CD4-positive, CD25-positive, alpha-beta regulatory T cell (primary cell): ENCODE results near the gene GFOD1. TPM values are rescaled to one million over a fixed set of nuclear protein-coding genes. Genes with fewer than 3 reads are reported as not detected.

ENCODE experiments used
- ATAC-seq, 2 donors: fragments of 150-1000 bp; cut with Tn5 transposase; one replicate each; pipeline ENCODE4 v1.10.0; 2021; ENCODE audit warnings: low read depth in 2 of 2, moderate number of reproducible peaks in 2 of 2, moderate library complexity in 1 of 2
- DNase-seq, 3 donors: peaks; one replicate each; pipeline versions ENCODE4 v3.0.0 to v3.0.0-alpha.2; 2012 to 2022; ENCODE audit warnings: mixed read lengths in 1 of 3
- H3K27ac ChIP-seq: one replicate; pipeline ENCODE4 v1.7.0; 2013; ENCODE audit warnings: mild to moderate bottlenecking, low read length; ENCODE audit not compliant: insufficient read depth, poor library complexity, severe bottlenecking
- H3K27me3 ChIP-seq: one replicate; pipeline ENCODE4 v1.7.0; 2013; ENCODE audit warnings: low read length; ENCODE audit not compliant: control insufficient read depth, insufficient read depth
- H3K36me3 ChIP-seq: one replicate; pipeline ENCODE4 v1.7.0; 2013; ENCODE audit warnings: mild to moderate bottlenecking, low read length, moderate library complexity; ENCODE audit not compliant: control insufficient read depth, insufficient read depth
- H3K4me1 ChIP-seq: 2 replicates; pipeline ENCODE4 v1.7.0; 2013; ENCODE audit warnings: mild to moderate bottlenecking, low read length; ENCODE audit not compliant: insufficient read depth, control insufficient read depth, poor library complexity, severe bottlenecking
- H3K4me3 ChIP-seq: one replicate; pipeline ENCODE4 v1.7.0; 2013; ENCODE audit warnings: low read depth, mild to moderate bottlenecking, low read length, moderate library complexity
- H3K9me3 ChIP-seq, 2 experiments: 1 replicate in 1 of 2; 2 replicates in 1 of 2; pipeline ENCODE4 v1.7.0; 2013; ENCODE audit warnings: low read length in 2 of 2, mild to moderate bottlenecking in 1 of 2, moderate library complexity in 1 of 2; ENCODE audit not compliant: control insufficient read depth in 2 of 2
- H3K27ac Mint-ChIP-seq, 3 donors: one replicate each; pipeline ENCODE4 v1.8.0; 2020 to 2022; ENCODE audit warnings: mild to moderate bottlenecking in 3 of 3, mixed read lengths in 3 of 3, moderate library complexity in 2 of 3
- H3K27me3 Mint-ChIP-seq: one replicate; pipeline ENCODE4 v1.8.0; 2022; ENCODE audit warnings: mild to moderate bottlenecking, mixed read lengths
- H3K36me3 Mint-ChIP-seq: one replicate; pipeline ENCODE4 v1.8.0; 2020; ENCODE audit warnings: mixed read lengths
- H3K4me1 Mint-ChIP-seq, 4 donors: one replicate each; pipeline ENCODE4 v1.8.0; 2020 to 2022; ENCODE audit warnings: mixed read lengths in 4 of 4, mild to moderate bottlenecking in 1 of 4
- H3K4me3 Mint-ChIP-seq, 4 donors: one replicate each; pipeline ENCODE4 v1.8.0; 2020 to 2022; ENCODE audit warnings: mild to moderate bottlenecking in 4 of 4, mixed read lengths in 4 of 4, moderate library complexity in 3 of 4
- H3K9me3 Mint-ChIP-seq, 7 donors: one replicate each; pipeline ENCODE4 v1.8.0; 2020 to 2022; ENCODE audit warnings: mixed read lengths in 7 of 7, mild to moderate bottlenecking in 3 of 7, moderate library complexity in 2 of 7
- polyA plus RNA-seq, 4 donors: library from polyadenylated mRNA; unstranded; fragments of 300-500 nt; fragmentation: Illumina TruSeq; gene quantifications; one replicate each; pipeline ENCODE4 v1.2.3, GENCODE V29; 2021
- total RNA-seq: library from RNA; stranded (reverse); gene quantifications from one replicate; pipeline ENCODE4 v1.2.3, GENCODE V29; 2022

GFOD1 gene
- total and polyA plus RNA-seq, 5 donors from 2014 or later: 0.06 to 1.8 (median 0.17) TPM

GRCh38 chr6:13428583-13429405, 58.6 kb downstream of the GFOD1 start:
- H3K4me3 Mint-ChIP-seq: peak overlapping the region; percentile 34 to 86 (median 80)
- peaks cover 6% of the 10 kb centered on the region for H3K27me3 Mint-ChIP-seq
- Histone ChIP-seq H3K4me1 (peaks cover 27% of the 10 kb centered on the region), H3K36me3 (no peaks in the 10 kb centered on the region), H3K4me3 (peak overlapping the region; percentile 19), H3K27me3 (no peaks in the 10 kb centered on the region), H3K27ac (no peak overlapping the region), H3K9me3 (no peaks in the 10 kb centered on the region)
- ATAC-seq: peak in 1 of 2 donors; percentile 7
- peaks cover 5 to 48% (median 16%) of the 10 kb centered on the region in 4 donors for H3K4me1 Mint-ChIP-seq
- DNase-seq: no peak
- H3K27ac Mint-ChIP-seq: peak overlapping the region in 2 of 3 donors; percentile 82 to 86
- peaks cover 0 to under 1% (median 0%) of the 10 kb centered on the region in 7 donors for H3K9me3 Mint-ChIP-seq
- no peaks in the 10 kb centered on the region for H3K36me3 Mint-ChIP-seq

GRCh38 chr6:13427801-13428582, 59.4 kb downstream of the GFOD1 start:
- no peaks in the 10 kb centered on the region for H3K36me3 Mint-ChIP-seq
- ATAC-seq (peak; percentile 62 to 78), DNase-seq (peak in 2 of 3 donors; percentile 40 to 64)
- H3K4me3 Mint-ChIP-seq: peak overlapping the region; percentile 29 to 86 (median 80)
- H3K9me3 ChIP-seq: no peaks in the 10 kb centered on the region
- no peaks in the 10 kb centered on the region for H3K9me3 Mint-ChIP-seq
- H3K4me1 Mint-ChIP-seq: peaks cover 5 to 45% (median 16%) of the 10 kb centered on the region in 4 donors
- H3K36me3 ChIP-seq: no peaks in the 10 kb centered on the region
- no peaks in the 10 kb centered on the region for H3K27me3 ChIP-seq
- H3K27me3 Mint-ChIP-seq: peaks cover 6% of the 10 kb centered on the region
- H3K4me3 ChIP-seq: peak overlapping the region; percentile 69
- peak overlapping the region; percentile 32 to 86 (median 82) for H3K27ac Mint-ChIP-seq
- H3K27ac ChIP-seq: no peak overlapping the region
- peaks cover 27% of the 10 kb centered on the region for H3K4me1 ChIP-seq

- Histone ChIP-seq H3K27me3 (no peaks in the 10 kb centered on the region), H3K4me3 (no peak overlapping the region), H3K36me3 (no peaks in the 10 kb centered on the region), H3K9me3 (no peaks in the 10 kb centered on the region), H3K27ac (no peak overlapping the region), H3K4me1 (peaks cover 24% of the 10 kb centered on the region)
- peaks cover 5 to 39% (median 15%) of the 10 kb centered on the region in 4 donors for H3K4me1 Mint-ChIP-seq
- ATAC-seq: no peak
- H3K36me3 Mint-ChIP-seq: no peaks in the 10 kb centered on the region
- H3K27ac Mint-ChIP-seq: peak overlapping the region in 1 of 3 donors; percentile 82
- H3K27me3 Mint-ChIP-seq: peaks cover 6% of the 10 kb centered on the region
- H3K4me3 Mint-ChIP-seq: peak overlapping the region in 3 of 4 donors; percentile 29 to 82 (median 79)
- no peak for DNase-seq
- H3K9me3 Mint-ChIP-seq: no peaks in the 10 kb centered on the region
These were observed 60.1 kb downstream of the GFOD1 start for GRCh38 chr6:13427316-13427715.

GRCh38 chr6:13425943-13426931, 61.2 kb downstream of the GFOD1 start:
- H3K36me3 Mint-ChIP-seq: no peaks in the 10 kb centered on the region
- no peak for ATAC-seq
- no peak overlapping the region for H3K4me3 ChIP-seq
- H3K27me3 ChIP-seq: no peaks in the 10 kb centered on the region
- no peaks in the 10 kb centered on the region for H3K36me3 ChIP-seq
- no peak overlapping the region for H3K27ac ChIP-seq
- H3K4me1 ChIP-seq: peaks cover 22% of the 10 kb centered on the region
- H3K4me3 Mint-ChIP-seq: no peak overlapping the region
- peak overlapping the region in 1 of 3 donors; percentile 46 for H3K27ac Mint-ChIP-seq
- DNase-seq: no peak
- peaks cover 5 to 36% (median 11%) of the 10 kb centered on the region in 4 donors for H3K4me1 Mint-ChIP-seq
- no peaks in the 10 kb centered on the region for H3K9me3 ChIP-seq
- H3K27me3 Mint-ChIP-seq: peaks cover 9% of the 10 kb centered on the region
- H3K9me3 Mint-ChIP-seq: no peaks in the 10 kb centered on the region

- Mint-ChIP-seq H3K9me3 (no peaks in the 10 kb centered on the region), H3K27ac (peak overlapping the region in 1 of 3 donors; percentile 46), H3K4me3 (no peak overlapping the region), H3K4me1 (peaks cover 5 to 36% (median 15%) of the 10 kb centered on the region in 4 donors), H3K36me3 (no peaks in the 10 kb centered on the region), H3K27me3 (peaks cover 9% of the 10 kb centered on the region)
- no peak for DNase-seq
- Histone ChIP-seq H3K36me3 (no peaks in the 10 kb centered on the region), H3K9me3 (no peaks in the 10 kb centered on the region), H3K4me1 (peaks cover 22% of the 10 kb centered on the region), H3K27me3 (no peaks in the 10 kb centered on the region), H3K4me3 (no peak overlapping the region), H3K27ac (no peak overlapping the region)
- ATAC-seq: no peak
These were observed 62.0 kb downstream of the GFOD1 start for GRCh38 chr6:13425270-13425873.

- Histone ChIP-seq H3K9me3 (no peaks in the 10 kb centered on the region), H3K4me3 (no peak overlapping the region), H3K36me3 (no peaks in the 10 kb centered on the region), H3K4me1 (peaks cover 10% of the 10 kb centered on the region), H3K27me3 (peaks cover 2% of the 10 kb centered on the region), H3K27ac (no peak overlapping the region)
- DNase-seq: no peak
- Mint-ChIP-seq H3K9me3 (no peaks in the 10 kb centered on the region), H3K27me3 (peaks cover 25% of the 10 kb centered on the region), H3K36me3 (no peaks in the 10 kb centered on the region), H3K4me3 (no peak overlapping the region), H3K4me1 (peaks cover 0 to 29% (median 13%) of the 10 kb centered on the region in 4 donors), H3K27ac (peak overlapping the region in 1 of 3 donors; percentile 65)
- no peak for ATAC-seq
These were observed 64.1 kb downstream of the GFOD1 start for GRCh38 chr6:13423252-13423651.
